ENCODE data around the gene KATNB1.
A peak's percentile ranks its signal among the peaks of the same experiment; 100 is the strongest.

The KATNB1 gene

GRCh38 chr16:57747091-57747490 is 11.5 kb downstream of the KATNB1 start:
- no peak for DNase-seq

- no peak for DNase-seq
Observed at GRCh38 chr16:57747496-57747895, 11.9 kb downstream of the KATNB1 start.

GRCh38 chr16:57747996-57748395 is 12.4 kb downstream of the KATNB1 start:
- DNase-seq, result no peak

GRCh38 chr16:57748596-57748995 is 13.0 kb downstream of the KATNB1 start:
- DNase-seq, result no peak

- DNase-seq, result no peak
Observed at GRCh38 chr16:57749101-57749692, 13.6 kb downstream of the KATNB1 start.

- DNase-seq, result no peak
Observed at GRCh38 chr16:57749856-57750452, 14.4 kb downstream of the KATNB1 start.

- DNase-seq, result no peak
Observed at GRCh38 chr16:57750796-57751538, 15.4 kb downstream of the KATNB1 start.

- DNase-seq, result no peak
Observed at GRCh38 chr16:57751539-57752202, 16.1 kb downstream of the KATNB1 start.

GRCh38 chr16:57752203-57752580 is 16.6 kb downstream of the KATNB1 start:
- no peak for DNase-seq

- no peak for DNase-seq
Observed at GRCh38 chr16:57752581-57753447, 17.2 kb downstream of the KATNB1 start.

- DNase-seq, result no peak
Observed at GRCh38 chr16:57753448-57754353, 18.1 kb downstream of the KATNB1 start.

GRCh38 chr16:57754354-57755060 is 18.9 kb downstream of the KATNB1 start:
- DNase-seq, result no peak

GRCh38 chr16:57755061-57755684 is 19.6 kb downstream of the KATNB1 start:
- no peak for DNase-seq

GRCh38 chr16:57755726-57756423 is 20.3 kb downstream of the KATNB1 start:
- no peak for DNase-seq

GRCh38 chr16:57756424-57757325 is 21.1 kb downstream of the KATNB1 start:
- no peak for DNase-seq

GRCh38 chr16:57757326-57757786 is 21.8 kb downstream of the KATNB1 start:
- DNase-seq, result peak; percentile 49

- DNase-seq, result no peak
Observed at GRCh38 chr16:57757883-57758282, 22.3 kb downstream of the KATNB1 start.

GRCh38 chr16:57758331-57759117 is 23.0 kb downstream of the KATNB1 start:
- no peak for DNase-seq

All from NCI-H345 (cell line).